ENCODE measurements around the gene NMU. TPM values are rescaled to one million over a fixed set of nuclear protein-coding genes. Genes with fewer than 3 reads are reported as not detected.
"Not testable (repeated sequence)": the region's sequence is repeated elsewhere in the genome, so short reads cannot be mapped to it uniquely, and the experiment has no call there.

The NMU gene
- total and polyA plus RNA-seq, 12 donors, result not detected

DNA sequence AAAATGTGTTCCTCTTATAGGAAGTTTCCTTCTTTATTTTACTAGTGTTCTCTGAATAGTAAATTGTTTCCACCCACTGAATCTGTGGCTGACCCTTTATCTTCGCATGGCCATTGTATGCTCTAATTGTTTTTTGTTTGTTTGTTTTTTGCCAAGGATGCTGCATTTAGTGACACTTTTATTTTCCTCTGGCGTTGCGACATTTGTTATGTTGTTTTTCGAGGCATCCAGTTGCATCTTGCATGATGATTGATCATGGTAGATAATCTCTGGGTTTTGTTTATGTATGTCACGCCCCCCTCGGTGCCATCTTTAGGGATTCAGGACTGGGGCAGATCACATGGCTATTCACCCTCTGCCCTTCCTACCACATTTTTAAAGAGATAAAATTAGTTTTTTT is 2.2 kb downstream of the NMU start:
- Histone ChIP-seq H3K27ac (no peak overlapping the region), H3K4me1 (peaks cover 0 to 21% (median 11%) of the 10 kb centered on the region in 9 donors), H3K4me3 (no peak overlapping the region), H3K27me3 (peaks cover 9 to 98% (median 85%) of the 10 kb centered on the region in 7 donors), H3K36me3 (no peaks in the 10 kb centered on the region), H3K9me3 (no peaks in the 10 kb centered on the region)
- 59 to 69% methylated on average over 6 of the region's 6 CpGs for WGBS, 2 donors
- TF ChIP-seq, protein P1, sequence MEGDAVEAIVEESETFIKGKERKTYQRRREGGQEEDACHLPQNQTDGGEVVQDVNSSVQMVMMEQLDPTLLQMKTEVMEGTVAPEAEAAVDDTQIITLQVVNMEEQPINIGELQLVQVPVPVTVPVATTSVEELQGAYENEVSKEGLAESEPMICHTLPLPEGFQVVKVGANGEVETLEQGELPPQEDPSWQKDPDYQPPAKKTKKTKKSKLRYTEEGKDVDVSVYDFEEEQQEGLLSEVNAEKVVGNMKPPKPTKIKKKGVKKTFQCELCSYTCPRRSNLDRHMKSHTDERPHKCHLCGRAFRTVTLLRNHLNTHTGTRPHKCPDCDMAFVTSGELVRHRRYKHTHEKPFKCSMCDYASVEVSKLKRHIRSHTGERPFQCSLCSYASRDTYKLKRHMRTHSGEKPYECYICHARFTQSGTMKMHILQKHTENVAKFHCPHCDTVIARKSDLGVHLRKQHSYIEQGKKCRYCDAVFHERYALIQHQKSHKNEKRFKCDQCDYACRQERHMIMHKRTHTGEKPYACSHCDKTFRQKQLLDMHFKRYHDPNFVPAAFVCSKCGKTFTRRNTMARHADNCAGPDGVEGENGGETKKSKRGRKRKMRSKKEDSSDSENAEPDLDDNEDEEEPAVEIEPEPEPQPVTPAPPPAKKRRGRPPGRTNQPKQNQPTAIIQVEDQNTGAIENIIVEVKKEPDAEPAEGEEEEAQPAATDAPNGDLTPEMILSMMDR (IDR thresholded peaks at IDR 0.05), result no peak
- intact Hi-C loops (cut with DNase I), result no loop called here
- ATAC-seq (no peak), DNase-seq (no peak)

DNA sequence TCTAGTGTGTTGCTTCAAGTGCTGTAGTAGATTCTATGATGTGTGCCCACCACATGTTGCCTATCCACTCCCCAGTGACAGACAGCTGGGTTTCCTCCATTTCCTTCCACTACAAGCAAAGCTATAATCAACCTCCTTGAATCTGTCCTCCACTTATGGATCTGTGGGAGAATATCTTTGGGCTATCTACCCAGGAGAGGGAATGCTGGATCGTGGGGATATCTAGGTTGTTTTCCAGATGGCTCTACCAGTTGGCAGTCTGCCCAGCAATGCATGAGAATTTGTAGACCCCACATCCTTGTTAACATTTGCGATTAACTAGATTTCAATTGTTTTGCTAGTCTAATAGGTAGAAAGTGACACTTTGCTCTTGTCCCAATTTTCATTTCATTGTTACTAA is 10.3 kb downstream of the NMU start:
- intact Hi-C loops (cut with DNase I), result no loop called here
- Histone ChIP-seq H3K27me3 (peaks cover 0 to 21% (median 9%) of the 10 kb centered on the region in 7 donors), H3K27ac (no peak overlapping the region), H3K36me3 (no peaks in the 10 kb centered on the region), H3K4me1 (no peaks in the 10 kb centered on the region), H3K4me3 (no peak overlapping the region), H3K9me3 (no peaks in the 10 kb centered on the region)
- DNase-seq (no peak), ATAC-seq (no peak)
- TF ChIP-seq, protein P1 (IDR thresholded peaks at IDR 0.05), result no peak
- WGBS, 2 donors, result 39 to 42% methylated on average over 2 of the region's 2 CpGs

DNA sequence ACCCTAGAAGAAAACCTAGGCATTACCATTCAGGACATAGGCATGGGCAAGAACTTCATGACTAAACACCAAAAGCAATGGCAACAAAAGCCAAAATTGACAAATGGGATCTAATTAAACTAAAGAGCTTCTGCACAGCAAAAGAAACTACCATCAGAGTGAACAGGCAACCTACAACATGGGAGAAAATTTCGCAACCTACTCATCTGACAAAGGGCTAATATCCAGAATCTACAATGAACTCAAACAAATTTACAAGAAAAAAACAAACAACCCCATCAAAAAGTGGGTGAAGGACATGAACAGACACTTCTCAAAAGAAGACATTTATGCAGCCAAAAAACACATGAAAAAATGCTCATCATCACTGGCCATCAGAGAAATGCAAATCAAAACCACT is 12.0 kb downstream of the NMU start:
- H3K27me3 ChIP-seq; DNase-seq; H3K9me3 ChIP-seq; H3K4me1 ChIP-seq; H3K4me3 ChIP-seq; H3K27ac ChIP-seq; intact Hi-C loops (cut with DNase I); ATAC-seq; H3K36me3 ChIP-seq: not testable (repeated sequence)
- 59 to 83% methylated on average over 1 of the region's 1 CpG for WGBS, 2 donors

DNA sequence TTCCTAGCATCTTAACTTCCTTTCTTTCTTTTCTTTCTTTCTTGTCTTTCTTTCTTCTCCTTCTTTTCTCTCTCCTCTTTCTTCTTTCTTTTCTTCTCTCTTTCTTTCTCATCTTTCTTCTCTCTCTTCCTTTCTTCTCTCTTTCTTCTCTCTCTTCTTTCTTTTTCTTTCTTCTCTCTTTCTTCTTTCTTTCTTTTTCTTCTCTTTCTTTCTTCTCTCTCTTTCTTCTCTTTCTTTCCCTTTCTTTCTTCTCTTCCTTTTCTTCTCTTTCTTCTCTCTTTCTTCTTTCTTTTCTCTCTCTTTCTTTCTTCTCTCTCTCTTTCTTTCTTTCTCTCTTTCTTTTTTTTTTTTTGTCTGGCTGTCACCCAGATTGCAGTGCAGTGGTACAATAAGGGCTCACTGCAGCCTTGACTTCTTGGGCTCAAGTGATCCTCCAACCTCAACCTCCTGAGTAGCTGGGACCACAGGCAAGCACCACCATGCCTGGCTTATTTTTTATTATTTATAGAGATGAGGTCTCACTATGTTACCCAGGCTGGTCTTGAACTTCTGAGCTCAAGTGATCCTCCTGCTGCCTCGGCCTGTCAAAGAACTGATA is 17.5 kb downstream of the NMU start:
- 73 to 82% methylated on average over 1 of the region's 1 CpG for WGBS, 2 donors
- ATAC-seq (no peak), DNase-seq (no peak)
- H3K27ac ChIP-seq, result no peak overlapping the region
- no peaks in the 10 kb centered on the region for H3K9me3 ChIP-seq
- TF ChIP-seq, protein P1 (IDR thresholded peaks at IDR 0.05), result no peak
- no peak overlapping the region for H3K4me3 ChIP-seq
- peaks cover 0 to 5% (median 0%) of the 10 kb centered on the region in 7 donors for H3K27me3 ChIP-seq
- no peaks in the 10 kb centered on the region for H3K36me3 ChIP-seq
- intact Hi-C loops (cut with DNase I), result no loop called here
- no peaks in the 10 kb centered on the region for H3K4me1 ChIP-seq

DNA sequence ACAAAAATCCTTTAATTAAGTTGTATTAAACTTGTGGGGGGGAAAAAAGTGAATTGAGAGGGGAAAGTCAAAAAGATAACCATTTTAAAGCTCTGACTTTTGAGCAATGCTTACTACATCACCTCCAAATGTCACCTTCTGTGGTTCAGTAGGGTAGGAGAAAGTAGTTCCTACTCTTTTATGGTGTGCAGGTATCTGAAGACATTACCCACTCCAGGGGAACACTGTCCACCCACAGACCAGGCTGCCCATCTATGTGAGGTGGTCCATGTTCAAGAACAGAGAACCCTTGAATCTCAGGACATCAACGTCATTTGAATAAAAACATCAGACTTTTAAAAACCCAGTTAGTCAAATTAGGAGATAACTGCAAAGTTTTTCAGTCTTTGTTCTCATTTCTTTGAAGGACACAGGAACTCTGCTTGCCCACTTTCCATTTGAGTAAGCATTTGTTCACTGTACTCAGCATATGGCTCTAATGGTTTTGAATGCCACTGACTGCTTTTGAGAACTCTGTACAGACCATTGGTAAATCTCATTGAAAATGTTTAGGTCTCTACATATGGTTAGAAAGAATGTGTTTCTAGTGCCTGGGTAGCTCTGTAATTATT is 18.4 kb downstream of the NMU start:
- Histone ChIP-seq H3K4me1 (no peaks in the 10 kb centered on the region), H3K27me3 (peaks cover 0 to 5% (median 0%) of the 10 kb centered on the region in 7 donors), H3K9me3 (no peaks in the 10 kb centered on the region), H3K4me3 (no peak overlapping the region), H3K36me3 (no peaks in the 10 kb centered on the region), H3K27ac (no peak overlapping the region)
- DNase-seq, result no peak
- ATAC-seq, result no peak
- TF ChIP-seq, protein P1 (IDR thresholded peaks at IDR 0.05), result no peak
- 88 to 96% methylated on average over 1 of the region's 1 CpG for WGBS, 2 donors
- intact Hi-C loops (cut with DNase I), result no loop called here
